22Rv1 (cell line): Measurements from ENCODE around the gene TMEM123.
"Not testable (repeated sequence)": the region's sequence is repeated elsewhere in the genome, so short reads cannot be mapped to it uniquely, and the experiment has no call there.

Experiments used
- H3K27ac ChIP-seq: fragments of 450-650 bp; 2 replicates; pipeline ENCODE4 v1.5.1; 2017
- ZFX ChIP-seq: fragments of 450-650 bp; IDR thresholded peaks from 2 replicates; pipeline ENCODE4 v1.6.1; 2017; ENCODE audit warnings: antibody characterized with exemption, borderline replicate concordance
- TF ChIP-seq, protein P1 (sequence below): fragments of 450-650 bp; IDR thresholded peaks from 2 replicates; pipeline ENCODE4 v1.5.1; 2017; ENCODE audit warnings: mild to moderate bottlenecking

TMEM123 gene

DNA sequence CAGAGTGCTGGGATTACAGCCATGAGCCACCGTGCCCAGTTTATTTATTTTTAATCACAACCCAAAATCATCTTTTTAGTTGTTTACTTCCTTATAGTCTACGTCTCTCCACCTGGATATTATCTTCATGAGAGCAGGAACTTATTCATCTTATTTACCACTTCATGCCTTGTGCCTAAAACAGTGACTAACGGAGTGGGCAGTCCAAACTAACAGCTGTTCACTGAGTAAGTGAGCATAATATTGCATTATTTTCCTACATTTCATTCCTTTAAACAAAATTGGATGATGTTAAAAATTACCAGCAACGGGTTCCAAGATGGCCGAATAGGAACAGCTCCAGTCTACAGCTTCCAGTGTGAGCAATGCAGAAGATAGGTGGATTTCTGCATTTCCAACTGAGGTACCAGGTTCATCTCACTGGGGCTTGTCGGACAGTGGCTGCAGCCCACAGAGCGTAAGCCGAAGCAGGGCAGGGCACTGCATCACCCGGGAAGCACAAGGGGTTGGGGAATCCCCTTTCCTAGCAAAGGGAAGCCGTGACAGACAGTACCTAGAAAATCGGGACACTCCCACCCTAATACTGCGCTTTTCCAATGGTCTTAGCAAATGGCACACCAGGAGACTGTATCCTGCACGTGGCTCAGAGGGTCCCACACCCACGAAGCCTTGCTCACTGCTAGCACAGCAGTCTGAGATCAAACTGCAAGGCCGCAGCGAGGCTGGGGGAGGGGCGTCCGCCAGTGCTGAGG is 14.1 kb downstream of the TMEM123 start:
- H3K27ac ChIP-seq: no peak overlapping the region
- TF ChIP-seq, protein P1, sequence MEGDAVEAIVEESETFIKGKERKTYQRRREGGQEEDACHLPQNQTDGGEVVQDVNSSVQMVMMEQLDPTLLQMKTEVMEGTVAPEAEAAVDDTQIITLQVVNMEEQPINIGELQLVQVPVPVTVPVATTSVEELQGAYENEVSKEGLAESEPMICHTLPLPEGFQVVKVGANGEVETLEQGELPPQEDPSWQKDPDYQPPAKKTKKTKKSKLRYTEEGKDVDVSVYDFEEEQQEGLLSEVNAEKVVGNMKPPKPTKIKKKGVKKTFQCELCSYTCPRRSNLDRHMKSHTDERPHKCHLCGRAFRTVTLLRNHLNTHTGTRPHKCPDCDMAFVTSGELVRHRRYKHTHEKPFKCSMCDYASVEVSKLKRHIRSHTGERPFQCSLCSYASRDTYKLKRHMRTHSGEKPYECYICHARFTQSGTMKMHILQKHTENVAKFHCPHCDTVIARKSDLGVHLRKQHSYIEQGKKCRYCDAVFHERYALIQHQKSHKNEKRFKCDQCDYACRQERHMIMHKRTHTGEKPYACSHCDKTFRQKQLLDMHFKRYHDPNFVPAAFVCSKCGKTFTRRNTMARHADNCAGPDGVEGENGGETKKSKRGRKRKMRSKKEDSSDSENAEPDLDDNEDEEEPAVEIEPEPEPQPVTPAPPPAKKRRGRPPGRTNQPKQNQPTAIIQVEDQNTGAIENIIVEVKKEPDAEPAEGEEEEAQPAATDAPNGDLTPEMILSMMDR: no peak
- TF ChIP-seq ZFX: no peak

DNA sequence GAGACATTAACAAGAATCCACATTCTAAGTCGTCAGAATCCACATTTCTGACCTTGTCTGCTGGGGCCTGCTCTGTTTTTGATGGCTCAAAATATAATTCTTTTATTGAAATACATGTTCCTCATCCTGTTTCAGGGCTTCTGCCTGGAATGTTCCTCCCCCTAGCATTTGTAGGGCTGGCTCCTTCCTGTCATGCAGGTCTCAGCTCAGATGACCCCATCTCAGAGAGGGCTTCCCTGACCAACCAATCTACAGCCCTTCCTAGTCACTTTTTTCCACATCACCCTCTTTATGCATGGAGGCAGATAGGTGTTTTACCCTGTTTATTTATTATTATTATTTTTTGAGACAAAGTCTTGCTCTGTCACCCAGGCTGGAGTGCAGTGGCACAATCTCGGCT is 14.8 kb downstream of the TMEM123 start:
- no peak overlapping the region for H3K27ac ChIP-seq
- TF ChIP-seq, protein P1: no peak
- TF ChIP-seq ZFX: no peak

DNA sequence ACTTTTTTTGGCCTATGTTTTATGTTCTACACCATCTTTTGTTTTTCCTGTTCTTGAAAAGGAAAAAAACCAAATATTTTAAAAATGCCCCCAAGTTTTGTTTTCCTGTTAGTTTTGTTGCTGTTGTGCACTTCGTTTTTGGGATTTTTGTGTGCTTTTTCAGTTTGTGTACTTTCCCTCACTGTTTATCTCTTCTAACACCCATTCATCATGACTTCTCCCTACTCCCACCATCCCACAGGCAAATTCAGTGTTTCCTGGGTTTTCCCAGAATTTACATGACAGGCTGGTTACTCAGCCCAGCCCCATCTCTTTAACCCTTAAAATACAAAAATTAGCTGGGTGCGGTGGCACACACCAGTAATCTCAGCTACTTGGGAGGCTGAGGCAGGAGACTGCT is 15.6 kb downstream of the TMEM123 start:
- H3K27ac ChIP-seq: no peak overlapping the region
- TF ChIP-seq, protein P1: no peak
- no peak for TF ChIP-seq ZFX

DNA sequence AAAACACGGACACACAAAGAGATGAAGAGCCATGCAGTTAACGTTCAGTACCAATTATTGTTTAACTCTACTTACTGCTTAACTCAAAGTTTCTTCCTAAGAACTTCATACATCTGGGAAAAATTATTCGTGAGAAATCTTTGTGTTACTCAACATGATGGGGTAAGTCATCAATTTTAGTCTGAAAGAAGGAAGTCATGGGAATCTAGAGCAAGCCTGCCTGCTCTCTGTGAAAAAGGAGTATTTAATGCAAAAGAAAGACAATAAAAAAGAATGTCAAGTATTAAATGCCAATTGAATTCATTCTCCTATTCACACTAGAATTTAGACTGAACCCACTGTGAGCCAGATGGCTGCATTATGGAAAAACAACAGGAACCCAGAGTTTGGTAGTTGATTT is 16.0 kb downstream of the TMEM123 start:
- H3K27ac ChIP-seq: no peak overlapping the region
- TF ChIP-seq ZFX: no peak

DNA sequence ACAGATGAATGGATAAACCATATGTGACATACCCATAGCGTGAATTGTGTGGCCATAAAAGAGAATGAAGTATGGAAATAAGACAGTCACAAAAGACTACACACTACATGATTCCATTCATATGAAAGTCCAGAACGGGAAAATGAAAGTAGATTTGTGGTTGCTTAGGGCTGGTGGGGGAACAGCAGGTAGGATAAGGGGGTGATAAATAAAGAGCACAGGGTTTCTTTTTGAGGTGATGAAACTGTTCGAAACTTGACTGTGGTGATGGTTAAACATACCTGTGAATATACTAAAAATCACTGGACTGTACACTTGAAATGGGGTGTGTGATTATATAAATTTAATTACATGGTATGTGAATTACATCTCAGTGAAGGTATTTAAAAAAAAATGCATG is 16.9 kb downstream of the TMEM123 start:
- H3K27ac ChIP-seq: no peak overlapping the region
- TF ChIP-seq, protein P1: no peak
- TF ChIP-seq ZFX: no peak

DNA sequence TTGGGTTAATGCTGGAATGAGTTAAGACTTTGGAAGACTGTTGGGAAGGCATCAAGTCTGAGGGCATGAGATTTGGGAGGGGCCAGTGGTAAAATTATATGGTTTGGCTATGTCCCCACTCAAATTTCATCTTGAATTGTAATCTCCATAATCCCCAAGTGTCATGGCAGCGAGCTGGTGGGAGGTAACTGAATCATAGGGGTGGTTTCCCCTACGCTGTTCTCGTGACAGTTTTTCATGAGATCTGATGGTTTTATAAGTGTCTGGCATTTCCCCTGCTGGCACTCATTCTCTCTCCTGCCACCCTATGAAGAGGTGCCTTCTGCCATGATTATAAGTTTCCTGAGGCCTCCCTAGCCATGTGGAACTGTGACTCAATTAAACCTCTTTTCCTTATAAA is 19.0 kb downstream of the TMEM123 start:
- not testable (repeated sequence) for H3K27ac ChIP-seq

DNA sequence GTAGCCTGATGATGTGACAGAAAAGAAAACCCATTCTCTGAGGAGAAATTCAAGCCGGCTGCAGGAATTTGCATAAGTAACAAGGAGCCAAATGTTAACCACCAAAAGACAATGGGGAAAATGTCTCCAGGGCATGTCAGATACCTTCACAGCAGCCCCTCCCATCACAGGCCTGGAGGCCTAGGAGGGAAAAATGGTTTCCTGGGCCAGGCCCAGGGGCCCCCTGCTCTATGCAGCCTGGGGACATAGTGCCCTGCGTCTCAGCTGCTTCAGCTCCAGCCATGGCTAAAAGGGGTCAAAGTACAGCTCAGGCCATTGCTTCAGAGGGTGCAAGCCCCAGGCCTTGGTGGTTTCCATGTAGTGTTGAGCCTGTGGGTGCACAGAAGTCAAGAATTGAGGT is 20.0 kb downstream of the TMEM123 start:
- H3K27ac ChIP-seq: not testable (repeated sequence)

DNA sequence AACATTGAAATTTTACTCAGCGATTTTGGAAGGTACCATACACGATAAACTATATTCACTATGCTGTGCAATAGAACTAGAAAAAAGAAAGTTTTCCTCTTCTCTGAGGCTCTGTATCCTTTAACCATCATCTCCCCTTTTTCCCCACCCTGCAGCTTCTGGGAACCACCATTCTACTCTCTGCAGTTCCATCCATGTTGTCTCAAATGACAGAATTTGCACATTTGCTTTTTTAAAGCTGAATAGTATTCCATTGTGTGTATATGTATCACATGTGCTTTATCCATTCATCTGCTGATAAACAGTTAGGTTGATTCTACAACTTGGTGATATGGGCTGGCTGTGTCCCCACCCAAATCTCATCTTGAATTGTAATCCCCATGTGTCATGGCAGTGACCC is 21.2 kb downstream of the TMEM123 start:
- TF ChIP-seq ZFX: no peak
- TF ChIP-seq, protein P1: no peak
- H3K27ac ChIP-seq: no peak overlapping the region

DNA sequence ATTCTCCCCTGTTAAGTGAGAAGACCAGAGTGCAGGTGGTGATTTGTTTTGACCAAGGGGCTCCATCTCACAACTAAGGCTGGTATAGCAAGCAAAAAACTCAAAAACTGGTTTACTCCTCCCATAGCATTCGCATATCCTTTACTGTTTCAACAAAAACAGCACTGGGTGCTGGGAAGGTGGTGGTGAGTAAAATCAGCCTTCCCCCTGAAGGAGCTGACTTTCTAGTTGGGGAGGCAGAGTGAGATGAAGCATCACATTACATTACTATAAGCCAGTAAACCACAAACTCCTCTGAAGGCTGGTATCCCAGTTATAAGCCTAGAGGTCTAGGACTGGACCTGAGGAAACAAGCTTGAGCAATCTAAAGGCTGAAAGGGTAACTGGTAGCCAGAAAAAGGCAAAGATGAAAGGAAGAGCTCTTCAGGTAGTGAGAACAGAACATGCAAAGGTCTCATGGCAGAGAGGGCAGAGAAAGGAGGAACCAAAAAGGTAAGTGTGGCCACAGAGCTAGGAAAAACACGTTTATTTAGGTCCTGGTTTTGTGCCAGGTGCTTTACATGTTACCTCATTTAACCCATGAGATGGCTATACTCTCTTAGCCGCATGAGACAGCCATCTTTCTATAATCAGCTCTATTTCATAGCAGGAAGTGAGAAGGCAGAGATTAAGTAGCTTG is 22.3 kb downstream of the TMEM123 start:
- H3K27ac ChIP-seq: no peak overlapping the region
- TF ChIP-seq, protein P1: no peak
- no peak for TF ChIP-seq ZFX
